ENCODE measurements around the gene DPM2.

- TF ChIP-seq ZNF384 (IDR thresholded peaks at IDR 0.05) (no peak), FOXM1 (IDR thresholded peaks at IDR 0.05; ENCODE audit: borderline replicate concordance) (no peak), SUZ12 (IDR thresholded peaks at IDR 0.05) (no peak), SP1 (IDR thresholded peaks at IDR 0.05) (no peak), TARDBP (IDR thresholded peaks at IDR 0.05) (no peak)
Observed at GRCh38 chr9:127923771-127924170, 13.9 kb downstream of the DPM2 start.

Measured in HEK293T (cell line).